ENCODE measurements around the gene F7.

DNA sequence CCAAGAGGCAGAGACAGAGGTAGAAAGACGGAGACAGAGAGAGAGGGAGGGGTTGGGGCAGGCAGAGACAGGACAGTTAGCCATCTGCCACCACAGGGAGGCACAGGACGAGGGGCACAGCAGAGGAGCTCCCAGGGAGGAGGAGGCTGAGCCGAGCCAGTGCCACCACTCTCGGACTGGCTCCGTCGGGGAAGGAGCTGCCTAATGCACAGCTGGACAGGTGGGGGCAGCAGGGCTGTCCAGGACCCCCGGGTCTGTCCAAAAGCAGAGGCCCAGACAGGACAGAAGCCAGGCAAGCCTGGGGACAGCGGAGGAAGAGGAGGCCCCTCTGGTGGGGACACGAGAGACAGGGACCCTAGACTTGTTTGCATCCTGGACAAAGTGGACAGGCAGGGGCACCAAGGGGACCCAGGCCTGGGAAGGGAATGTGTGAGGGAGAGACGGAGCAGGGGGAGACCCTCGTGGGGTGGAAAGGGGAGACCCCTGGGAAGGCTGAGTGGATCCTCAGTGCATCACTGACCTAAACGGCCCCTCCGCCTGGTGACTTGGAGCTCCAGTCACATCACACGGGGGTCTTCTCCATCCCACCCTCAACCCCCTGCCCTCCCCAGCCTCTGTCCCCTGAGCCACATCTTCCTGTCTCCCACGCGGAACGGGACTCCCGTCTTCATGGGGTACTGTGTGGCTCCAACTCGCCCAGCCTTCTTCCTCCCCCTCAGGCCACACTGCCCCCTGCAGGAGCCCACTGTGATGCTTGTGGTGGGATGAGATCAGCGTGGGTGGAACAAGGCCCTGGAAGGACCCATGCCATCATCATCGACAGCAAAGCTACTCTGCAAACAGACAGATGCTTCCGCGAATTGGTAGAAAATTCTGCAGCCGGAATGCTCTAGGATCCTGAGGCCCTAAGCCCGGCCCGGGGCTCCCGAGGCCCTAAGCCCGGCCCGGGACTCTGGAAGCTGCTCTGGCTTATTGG, 17.9 kb downstream of the F7 start:
- TF ChIP-seq CTCF (IDR thresholded peaks at IDR 0.05) (no peak), POLR2A (IDR thresholded peaks at IDR 0.05) (no peak)
